Sigmoid colon (tissue), 4 donors: ENCODE data around the gene GPLD1.

Source experiments
- EP300 ChIP-seq, 4 donors: sonication (generic); formaldehyde crosslinking; IDR thresholded peaks; one replicate each; pipeline ENCODE4 v1.6.1; 2017; ENCODE audit warnings: antibody characterized with exemption in 4 of 4
- POLR2AphosphoS5 ChIP-seq, 4 donors: sonication (generic); formaldehyde crosslinking; IDR thresholded peaks; one replicate each; pipeline ENCODE4 v1.6.1; 2017; ENCODE audit warnings: antibody characterized with exemption in 4 of 4
- TF ChIP-seq, protein P1 (sequence below), 4 experiments: fragments of 450-650 bp in 3 of 4; fragments of 200-600 bp in 1 of 4; IDR thresholded peaks; one replicate each; pipeline ENCODE4 v1.5.1; 2016 to 2019; ENCODE audit warnings: antibody characterized with exemption in 4 of 4, mild to moderate bottlenecking in 3 of 4, moderate library complexity in 2 of 4

DNA sequence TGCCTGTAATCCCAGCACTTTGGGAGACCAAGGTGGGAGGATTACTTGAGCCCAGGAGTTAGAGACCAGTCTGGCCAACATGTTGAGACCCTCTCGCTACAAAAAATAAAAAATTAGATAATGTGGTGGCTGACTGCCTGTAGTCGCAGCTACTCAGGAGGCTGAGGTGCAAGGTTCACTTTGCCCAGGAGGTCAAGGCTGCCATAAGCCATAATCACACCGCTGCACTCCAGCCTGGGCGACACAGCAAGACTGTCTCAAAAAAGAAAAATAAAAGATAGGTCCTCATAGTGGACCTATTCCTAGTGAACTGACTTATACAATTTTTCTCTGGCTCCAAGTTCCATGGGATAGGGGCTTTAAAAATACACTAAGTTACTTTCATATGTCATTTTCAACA, 44.8 kb downstream of the GPLD1 start:
- TF ChIP-seq, protein P1, sequence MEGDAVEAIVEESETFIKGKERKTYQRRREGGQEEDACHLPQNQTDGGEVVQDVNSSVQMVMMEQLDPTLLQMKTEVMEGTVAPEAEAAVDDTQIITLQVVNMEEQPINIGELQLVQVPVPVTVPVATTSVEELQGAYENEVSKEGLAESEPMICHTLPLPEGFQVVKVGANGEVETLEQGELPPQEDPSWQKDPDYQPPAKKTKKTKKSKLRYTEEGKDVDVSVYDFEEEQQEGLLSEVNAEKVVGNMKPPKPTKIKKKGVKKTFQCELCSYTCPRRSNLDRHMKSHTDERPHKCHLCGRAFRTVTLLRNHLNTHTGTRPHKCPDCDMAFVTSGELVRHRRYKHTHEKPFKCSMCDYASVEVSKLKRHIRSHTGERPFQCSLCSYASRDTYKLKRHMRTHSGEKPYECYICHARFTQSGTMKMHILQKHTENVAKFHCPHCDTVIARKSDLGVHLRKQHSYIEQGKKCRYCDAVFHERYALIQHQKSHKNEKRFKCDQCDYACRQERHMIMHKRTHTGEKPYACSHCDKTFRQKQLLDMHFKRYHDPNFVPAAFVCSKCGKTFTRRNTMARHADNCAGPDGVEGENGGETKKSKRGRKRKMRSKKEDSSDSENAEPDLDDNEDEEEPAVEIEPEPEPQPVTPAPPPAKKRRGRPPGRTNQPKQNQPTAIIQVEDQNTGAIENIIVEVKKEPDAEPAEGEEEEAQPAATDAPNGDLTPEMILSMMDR (IDR thresholded peaks at IDR 0.05), result no peak
- TF ChIP-seq POLR2AphosphoS5 (IDR thresholded peaks at IDR 0.05) (no peak), EP300 (IDR thresholded peaks at IDR 0.05) (no peak)
